Measurements from ENCODE around the gene MDGA2.

DNA sequence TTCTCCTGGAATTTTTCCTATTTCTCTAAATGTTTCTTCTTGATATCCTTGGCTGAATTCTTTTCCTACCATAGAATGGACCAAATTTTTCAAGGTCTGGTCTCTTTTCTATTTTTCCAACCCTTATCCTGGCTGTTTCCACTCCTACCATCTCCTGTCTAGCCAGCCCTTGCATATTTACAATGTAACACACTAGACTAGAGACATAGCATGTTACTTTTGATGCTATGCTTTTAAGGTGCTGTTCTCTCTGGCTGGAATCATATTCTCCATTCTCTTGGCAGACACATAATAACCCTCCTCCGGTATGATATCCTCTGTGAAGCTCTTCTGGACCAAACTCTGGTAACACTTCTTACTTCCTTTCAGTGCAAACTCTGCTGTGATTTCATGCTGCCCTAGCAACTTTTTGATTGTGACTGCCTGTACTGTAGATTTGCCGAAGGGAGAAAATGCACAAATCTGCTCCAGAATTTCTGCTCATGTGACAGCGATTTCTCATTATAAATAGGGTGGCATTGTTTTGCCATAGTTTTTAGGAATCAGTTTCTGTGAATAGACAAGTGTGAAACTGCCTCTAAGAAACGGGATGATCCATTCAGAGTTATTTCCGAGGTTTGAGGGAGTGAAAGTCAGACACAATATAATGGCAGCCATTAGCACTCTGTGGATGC is 284.4 kb downstream of the MDGA2 start:
- TF ChIP-seq, protein P1, sequence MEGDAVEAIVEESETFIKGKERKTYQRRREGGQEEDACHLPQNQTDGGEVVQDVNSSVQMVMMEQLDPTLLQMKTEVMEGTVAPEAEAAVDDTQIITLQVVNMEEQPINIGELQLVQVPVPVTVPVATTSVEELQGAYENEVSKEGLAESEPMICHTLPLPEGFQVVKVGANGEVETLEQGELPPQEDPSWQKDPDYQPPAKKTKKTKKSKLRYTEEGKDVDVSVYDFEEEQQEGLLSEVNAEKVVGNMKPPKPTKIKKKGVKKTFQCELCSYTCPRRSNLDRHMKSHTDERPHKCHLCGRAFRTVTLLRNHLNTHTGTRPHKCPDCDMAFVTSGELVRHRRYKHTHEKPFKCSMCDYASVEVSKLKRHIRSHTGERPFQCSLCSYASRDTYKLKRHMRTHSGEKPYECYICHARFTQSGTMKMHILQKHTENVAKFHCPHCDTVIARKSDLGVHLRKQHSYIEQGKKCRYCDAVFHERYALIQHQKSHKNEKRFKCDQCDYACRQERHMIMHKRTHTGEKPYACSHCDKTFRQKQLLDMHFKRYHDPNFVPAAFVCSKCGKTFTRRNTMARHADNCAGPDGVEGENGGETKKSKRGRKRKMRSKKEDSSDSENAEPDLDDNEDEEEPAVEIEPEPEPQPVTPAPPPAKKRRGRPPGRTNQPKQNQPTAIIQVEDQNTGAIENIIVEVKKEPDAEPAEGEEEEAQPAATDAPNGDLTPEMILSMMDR (conservative IDR thresholded peaks at IDR 0.05) = no peak
- TF ChIP-seq EZH2 (IDR thresholded peaks at IDR 0.05; ENCODE audit: low read depth) = no peak
